OCI-LY3 (cell line): ENCODE results near the gene MXD1.

Experiments used
- EZH2phosphoT487 ChIP-seq: fragments of 200-600 bp; shearing (Covaris generic); IDR thresholded peaks from 2 replicates; pipeline ENCODE4 v1.6.1; 2018; ENCODE audit warnings: antibody characterized with exemption, mixed run types, low read depth
- TF ChIP-seq, protein P1 (sequence below): fragments of 200-600, 300-600 bp; sonication (generic); IDR thresholded peaks from 2 replicates; pipeline ENCODE4 v1.5.1; 2014; ENCODE audit warnings: antibody characterized with exemption, low read length, low read depth

DNA sequence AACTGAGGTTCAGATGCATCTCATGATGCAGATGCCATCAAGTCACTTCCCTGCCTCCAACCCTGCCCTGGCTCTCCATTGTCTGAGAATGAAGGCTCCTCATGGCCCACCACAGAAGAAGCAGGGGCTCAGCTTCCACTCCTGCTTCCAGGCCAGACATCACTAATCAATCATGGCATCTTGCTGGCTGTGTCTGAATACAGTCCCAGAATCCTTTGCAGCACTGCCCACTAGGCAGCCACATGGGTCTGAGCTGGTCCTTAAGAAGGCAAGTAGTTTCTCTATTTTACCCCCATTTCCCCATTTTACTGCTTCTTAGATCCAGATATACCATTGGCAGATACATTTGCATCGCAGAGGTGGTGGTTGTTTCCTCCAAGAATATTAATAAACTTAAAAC is 39.2 kb downstream of the MXD1 start:
- TF ChIP-seq, protein P1, sequence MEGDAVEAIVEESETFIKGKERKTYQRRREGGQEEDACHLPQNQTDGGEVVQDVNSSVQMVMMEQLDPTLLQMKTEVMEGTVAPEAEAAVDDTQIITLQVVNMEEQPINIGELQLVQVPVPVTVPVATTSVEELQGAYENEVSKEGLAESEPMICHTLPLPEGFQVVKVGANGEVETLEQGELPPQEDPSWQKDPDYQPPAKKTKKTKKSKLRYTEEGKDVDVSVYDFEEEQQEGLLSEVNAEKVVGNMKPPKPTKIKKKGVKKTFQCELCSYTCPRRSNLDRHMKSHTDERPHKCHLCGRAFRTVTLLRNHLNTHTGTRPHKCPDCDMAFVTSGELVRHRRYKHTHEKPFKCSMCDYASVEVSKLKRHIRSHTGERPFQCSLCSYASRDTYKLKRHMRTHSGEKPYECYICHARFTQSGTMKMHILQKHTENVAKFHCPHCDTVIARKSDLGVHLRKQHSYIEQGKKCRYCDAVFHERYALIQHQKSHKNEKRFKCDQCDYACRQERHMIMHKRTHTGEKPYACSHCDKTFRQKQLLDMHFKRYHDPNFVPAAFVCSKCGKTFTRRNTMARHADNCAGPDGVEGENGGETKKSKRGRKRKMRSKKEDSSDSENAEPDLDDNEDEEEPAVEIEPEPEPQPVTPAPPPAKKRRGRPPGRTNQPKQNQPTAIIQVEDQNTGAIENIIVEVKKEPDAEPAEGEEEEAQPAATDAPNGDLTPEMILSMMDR = no peak
- TF ChIP-seq EZH2phosphoT487 = no peak
